A673 (cell line): ENCODE measurements around the gene ARPIN.

Experiments used
- EZH2 ChIP-seq: fragments of 200-600 bp; sonication (generic); IDR thresholded peaks from 2 replicates; pipeline ENCODE4 v1.6.1; 2017; ENCODE audit warnings: borderline replicate concordance, low read depth, mild to moderate bottlenecking, mixed read lengths, antibody characterized with exemption, low read length; ENCODE audit not compliant: poor library complexity, severe bottlenecking
- TF ChIP-seq, protein P1 (sequence below): fragments of 300-800, 200-600 bp; sonication (generic); conservative IDR thresholded peaks from 2 replicates; pipeline ENCODE4 v1.5.1; 2017; ENCODE audit warnings: low read depth, mild to moderate bottlenecking, antibody characterized with exemption, low read length, moderate library complexity, mixed read lengths

- TF ChIP-seq, protein P1, sequence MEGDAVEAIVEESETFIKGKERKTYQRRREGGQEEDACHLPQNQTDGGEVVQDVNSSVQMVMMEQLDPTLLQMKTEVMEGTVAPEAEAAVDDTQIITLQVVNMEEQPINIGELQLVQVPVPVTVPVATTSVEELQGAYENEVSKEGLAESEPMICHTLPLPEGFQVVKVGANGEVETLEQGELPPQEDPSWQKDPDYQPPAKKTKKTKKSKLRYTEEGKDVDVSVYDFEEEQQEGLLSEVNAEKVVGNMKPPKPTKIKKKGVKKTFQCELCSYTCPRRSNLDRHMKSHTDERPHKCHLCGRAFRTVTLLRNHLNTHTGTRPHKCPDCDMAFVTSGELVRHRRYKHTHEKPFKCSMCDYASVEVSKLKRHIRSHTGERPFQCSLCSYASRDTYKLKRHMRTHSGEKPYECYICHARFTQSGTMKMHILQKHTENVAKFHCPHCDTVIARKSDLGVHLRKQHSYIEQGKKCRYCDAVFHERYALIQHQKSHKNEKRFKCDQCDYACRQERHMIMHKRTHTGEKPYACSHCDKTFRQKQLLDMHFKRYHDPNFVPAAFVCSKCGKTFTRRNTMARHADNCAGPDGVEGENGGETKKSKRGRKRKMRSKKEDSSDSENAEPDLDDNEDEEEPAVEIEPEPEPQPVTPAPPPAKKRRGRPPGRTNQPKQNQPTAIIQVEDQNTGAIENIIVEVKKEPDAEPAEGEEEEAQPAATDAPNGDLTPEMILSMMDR: no peak
- TF ChIP-seq EZH2: no peak
Observed at GRCh38 chr15:89948796-89949195, 36.0 kb upstream of the ARPIN start.
